Central memory CD8-positive, alpha-beta T cell (primary cell): ENCODE measurements around the gene TBC1D32.
"Not testable (repeated sequence)": the region's sequence is repeated elsewhere in the genome, so short reads cannot be mapped to it uniquely, and the experiment has no call there.

ENCODE experiments used
- ATAC-seq: fragments of 150-1000 bp; cut with Tn5 transposase; replicated peaks from 2 replicates; pipeline ENCODE4 v1.10.0; 2022; ENCODE audit warnings: mild to moderate bottlenecking, moderate FRiP score, moderate number of reproducible peaks; ENCODE audit not compliant: poor library complexity, severe bottlenecking; ENCODE audit errors: extremely low read depth
- DNase-seq, 2 donors: peaks; one replicate each; pipeline ENCODE4 v3.0.0; 2021; ENCODE audit warnings: low spot score in 2 of 2
- H3K27ac Mint-ChIP-seq: one replicate; pipeline ENCODE4 v1.8.0; 2022; ENCODE audit warnings: low read depth, mild to moderate bottlenecking, moderate library complexity, mixed read lengths
- H3K27me3 Mint-ChIP-seq: one replicate; pipeline ENCODE4 v1.8.0; 2022; ENCODE audit warnings: mixed read lengths
- H3K36me3 Mint-ChIP-seq: one replicate; pipeline ENCODE4 v1.8.0; 2022; ENCODE audit warnings: mild to moderate bottlenecking, moderate library complexity, mixed read lengths; ENCODE audit not compliant: insufficient read depth
- H3K4me1 Mint-ChIP-seq: one replicate; pipeline ENCODE4 v1.8.0; 2022; ENCODE audit warnings: mixed read lengths
- H3K4me3 Mint-ChIP-seq: one replicate; pipeline ENCODE4 v1.8.0; 2022; ENCODE audit warnings: mild to moderate bottlenecking, moderate library complexity, mixed read lengths
- H3K9me3 Mint-ChIP-seq: one replicate; pipeline ENCODE4 v1.8.0; 2022; ENCODE audit warnings: mixed read lengths

Gene TBC1D32

DNA sequence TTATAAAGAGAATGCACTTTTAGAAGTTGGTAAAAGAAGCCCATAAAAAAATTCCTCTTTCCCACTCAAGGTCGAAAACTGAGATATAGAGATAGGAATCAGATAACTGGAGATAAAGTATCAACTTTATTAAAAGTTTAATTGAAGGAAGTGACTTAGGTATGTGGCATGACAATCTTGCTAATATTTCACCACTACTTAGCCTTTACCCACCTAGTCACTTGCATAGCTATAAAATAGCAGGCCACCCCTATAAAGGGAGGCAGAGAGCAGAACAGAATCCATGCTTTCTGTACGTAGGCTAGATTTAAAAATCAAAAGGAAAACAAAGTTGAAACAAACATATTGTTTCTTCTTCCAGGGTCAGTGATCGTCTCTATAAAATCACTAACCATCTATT, 13.2 kb upstream of the TBC1D32 start:
- DNase-seq, result no peak
- H3K4me1 Mint-ChIP-seq, result no peaks in the 10 kb centered on the region
- no peak overlapping the region for H3K27ac Mint-ChIP-seq
- H3K9me3 Mint-ChIP-seq, result no peaks in the 10 kb centered on the region
- peaks cover 42% of the 10 kb centered on the region for H3K27me3 Mint-ChIP-seq
- H3K4me3 Mint-ChIP-seq, result no peak overlapping the region
- no peak for ATAC-seq
- H3K36me3 Mint-ChIP-seq, result no peaks in the 10 kb centered on the region

- no peaks in the 10 kb centered on the region for H3K36me3 Mint-ChIP-seq
- H3K4me3 Mint-ChIP-seq, result no peak overlapping the region
- no peak overlapping the region for H3K27ac Mint-ChIP-seq
These were observed 10.3 kb upstream of the TBC1D32 start for GRCh38 chr6:121344539-121344938.

GRCh38 chr6:121339639-121340226, 5.5 kb upstream of the TBC1D32 start:
- Mint-ChIP-seq H3K36me3 (peaks cover 2% of the 10 kb centered on the region), H3K27me3 (peaks cover 31% of the 10 kb centered on the region), H3K9me3 (no peaks in the 10 kb centered on the region), H3K27ac (no peak overlapping the region), H3K4me3 (no peak overlapping the region), H3K4me1 (peaks cover 6% of the 10 kb centered on the region)
- no peak for DNase-seq
- no peak for ATAC-seq

More at GRCh38 chr6:121344539-121344938, 10.3 kb upstream of the TBC1D32 start:
- H3K9me3 Mint-ChIP-seq, result no peaks in the 10 kb centered on the region
- no peak for ATAC-seq
- no peak for DNase-seq
- H3K27me3 Mint-ChIP-seq, result peaks cover 38% of the 10 kb centered on the region
- H3K4me1 Mint-ChIP-seq, result no peaks in the 10 kb centered on the region

GRCh38 chr6:121338956-121339355, 4.7 kb upstream of the TBC1D32 start:
- peaks cover 13% of the 10 kb centered on the region for H3K4me1 Mint-ChIP-seq
- H3K27ac Mint-ChIP-seq, result no peak overlapping the region
- H3K36me3 Mint-ChIP-seq, result peaks cover 8% of the 10 kb centered on the region
- DNase-seq (no peak), ATAC-seq (no peak)
- H3K9me3 Mint-ChIP-seq, result no peaks in the 10 kb centered on the region
- H3K27me3 Mint-ChIP-seq, result peaks cover 31% of the 10 kb centered on the region
- no peak overlapping the region for H3K4me3 Mint-ChIP-seq

DNA sequence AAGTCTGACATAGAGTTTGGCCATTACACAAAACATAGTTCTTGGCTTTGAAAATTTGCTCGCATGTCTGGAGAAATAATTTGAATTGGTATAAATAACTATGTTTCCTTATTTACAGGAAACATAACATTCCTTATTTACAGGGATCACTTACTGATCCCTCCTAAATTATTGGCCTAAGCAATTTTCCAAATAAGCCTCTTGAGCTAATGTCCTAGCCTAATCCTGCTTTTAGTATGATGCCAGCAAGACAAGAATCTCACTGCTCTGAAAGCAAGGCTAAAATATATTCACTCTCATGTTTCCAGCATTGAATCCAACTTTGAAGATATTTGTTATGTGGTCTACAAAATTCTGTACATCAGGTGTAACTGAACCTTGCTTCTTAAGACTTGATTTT, 4.1 kb upstream of the TBC1D32 start:
- peaks cover 28% of the 10 kb centered on the region for H3K27me3 Mint-ChIP-seq
- no peaks in the 10 kb centered on the region for H3K9me3 Mint-ChIP-seq
- DNase-seq, result no peak
- H3K36me3 Mint-ChIP-seq, result peaks cover 8% of the 10 kb centered on the region
- peaks cover 15% of the 10 kb centered on the region for H3K4me1 Mint-ChIP-seq
- H3K27ac Mint-ChIP-seq, result no peak overlapping the region
- no peak overlapping the region for H3K4me3 Mint-ChIP-seq
- no peak for ATAC-seq

DNA sequence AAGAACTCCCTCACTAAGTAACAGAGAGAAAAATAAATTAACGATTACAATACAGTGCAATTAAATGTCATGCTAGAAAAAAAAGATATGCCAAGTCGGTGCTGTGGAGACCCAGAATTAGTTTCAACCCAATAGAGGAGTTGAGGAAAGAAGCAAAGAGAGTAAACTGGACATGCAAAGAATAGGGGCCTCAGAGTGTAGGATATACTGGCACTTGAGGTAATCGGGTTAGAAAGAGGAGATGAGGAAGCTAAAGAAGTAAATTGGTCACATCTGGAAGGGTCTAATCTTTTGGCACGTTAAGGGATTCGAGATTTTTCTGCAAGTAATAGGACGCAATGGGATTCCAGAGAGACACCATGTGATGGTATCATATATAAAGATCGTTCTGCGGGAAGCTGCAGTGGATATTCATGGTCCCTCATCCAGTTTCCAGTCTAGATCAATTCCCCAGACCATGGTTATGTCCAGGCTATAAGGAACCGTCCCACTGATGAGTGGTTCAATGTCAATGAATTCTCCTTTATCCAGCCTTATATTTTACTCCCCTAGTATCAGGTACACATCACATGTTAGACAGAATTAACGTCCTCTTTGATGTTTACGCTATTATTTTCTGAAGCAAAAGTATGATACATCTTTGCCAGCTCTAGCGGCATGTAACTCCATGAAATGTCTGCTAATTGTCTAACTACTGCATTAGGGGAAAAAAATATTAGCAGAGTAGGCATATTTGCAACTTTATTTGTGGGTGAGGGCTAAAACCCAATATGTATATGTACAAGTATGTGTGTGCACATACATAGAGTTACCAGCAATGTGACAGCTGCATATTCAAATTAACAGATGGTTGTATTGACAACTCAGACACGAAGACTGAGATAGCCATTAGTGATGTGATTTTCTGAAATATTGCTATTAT, 1.1 kb upstream of the TBC1D32 start:
- DNase-seq (no peak), ATAC-seq (no peak)
- Mint-ChIP-seq H3K4me1 (peaks cover 30% of the 10 kb centered on the region), H3K27me3 (no peaks in the 10 kb centered on the region), H3K36me3 (peaks cover 8% of the 10 kb centered on the region), H3K27ac (peak overlapping the region; percentile 99), H3K4me3 (peak overlapping the region; percentile 90), H3K9me3 (no peaks in the 10 kb centered on the region)

GRCh38 chr6:121333694-121334093, 586 bp downstream of the TBC1D32 start:
- H3K27me3 Mint-ChIP-seq, H3K9me3 Mint-ChIP-seq, DNase-seq, ATAC-seq, H3K36me3 Mint-ChIP-seq: not testable (repeated sequence)
- Mint-ChIP-seq H3K27ac (peak overlapping the region; percentile 99), H3K4me3 (peak overlapping the region; percentile 90), H3K4me1 (peaks cover 30% of the 10 kb centered on the region)

GRCh38 chr6:121333196-121333595, 1.1 kb downstream of the TBC1D32 start:
- H3K4me1 Mint-ChIP-seq, result peaks cover 30% of the 10 kb centered on the region
- H3K27ac Mint-ChIP-seq, result peak overlapping the region; percentile 99
- no peaks in the 10 kb centered on the region for H3K9me3 Mint-ChIP-seq
- H3K4me3 Mint-ChIP-seq, result peak overlapping the region; percentile 90
- ATAC-seq (no peak), DNase-seq (no peak)
- H3K36me3 Mint-ChIP-seq, result peaks cover 8% of the 10 kb centered on the region
- no peaks in the 10 kb centered on the region for H3K27me3 Mint-ChIP-seq

DNA sequence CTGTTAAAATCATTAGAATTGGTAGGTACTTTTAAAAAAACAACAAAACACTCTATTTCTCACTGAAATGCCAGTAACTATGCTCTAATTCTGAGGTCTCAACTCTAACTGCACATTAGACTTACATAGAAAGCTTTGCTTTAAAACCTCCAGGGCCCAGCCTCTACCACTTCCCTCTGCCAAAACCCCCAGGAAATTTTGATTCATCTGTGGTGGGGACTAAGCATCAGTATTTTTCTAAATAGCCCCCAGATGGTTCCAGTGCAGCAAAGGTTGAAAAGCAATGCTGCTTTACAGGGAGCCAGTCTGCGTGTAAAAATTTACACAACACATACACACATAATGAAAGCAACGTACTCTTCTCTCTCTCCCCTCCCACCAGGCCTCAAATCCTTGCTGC, 3.8 kb downstream of the TBC1D32 start:
- DNase-seq (no peak), ATAC-seq (no peak)
- peaks cover 8% of the 10 kb centered on the region for H3K36me3 Mint-ChIP-seq
- peaks cover 30% of the 10 kb centered on the region for H3K4me1 Mint-ChIP-seq
- no peaks in the 10 kb centered on the region for H3K9me3 Mint-ChIP-seq
- no peak overlapping the region for H3K4me3 Mint-ChIP-seq
- peak overlapping the region; percentile 29 for H3K27ac Mint-ChIP-seq
- no peaks in the 10 kb centered on the region for H3K27me3 Mint-ChIP-seq

GRCh38 chr6:121321282-121321681, 13.0 kb downstream of the TBC1D32 start:
- ATAC-seq, result no peak
- no peak for DNase-seq
- Mint-ChIP-seq H3K4me3 (no peak overlapping the region), H3K27me3 (no peaks in the 10 kb centered on the region), H3K4me1 (peaks cover 6% of the 10 kb centered on the region), H3K9me3 (no peaks in the 10 kb centered on the region), H3K36me3 (peaks cover 6% of the 10 kb centered on the region), H3K27ac (no peak overlapping the region)

DNA sequence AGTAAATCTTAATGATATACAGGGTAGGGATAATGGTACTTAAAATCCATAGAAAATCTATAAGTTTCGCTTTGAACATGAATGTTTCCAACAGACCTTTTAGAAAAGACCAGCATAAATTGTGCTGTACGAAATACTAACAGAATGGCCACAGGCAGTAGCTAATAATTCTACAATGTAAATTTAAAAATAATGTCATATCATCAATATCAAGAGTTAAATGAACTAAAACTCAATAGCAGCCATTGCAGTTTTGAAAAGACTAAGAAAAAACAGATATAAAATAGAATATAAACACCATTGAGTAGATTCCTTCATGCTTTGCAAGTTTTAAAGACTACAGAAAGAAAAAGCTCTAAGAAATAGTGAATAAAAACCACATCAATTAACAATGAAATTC, 14.7 kb downstream of the TBC1D32 start:
- DNase-seq (no peak), ATAC-seq (no peak)
- Mint-ChIP-seq H3K27ac (no peak overlapping the region), H3K27me3 (no peaks in the 10 kb centered on the region), H3K4me1 (peaks cover 6% of the 10 kb centered on the region), H3K9me3 (no peaks in the 10 kb centered on the region), H3K36me3 (peaks cover 6% of the 10 kb centered on the region), H3K4me3 (no peak overlapping the region)

- DNase-seq (no peak), ATAC-seq (no peak)
- Mint-ChIP-seq H3K4me3 (no peak overlapping the region), H3K27ac (no peak overlapping the region), H3K36me3 (peaks cover 6% of the 10 kb centered on the region), H3K4me1 (peaks cover 6% of the 10 kb centered on the region), H3K9me3 (no peaks in the 10 kb centered on the region), H3K27me3 (no peaks in the 10 kb centered on the region)
These were observed 15.1 kb downstream of the TBC1D32 start for GRCh38 chr6:121319112-121319553.
